ENCODE results near the gene TGFBI.

TGFBI gene

DNA sequence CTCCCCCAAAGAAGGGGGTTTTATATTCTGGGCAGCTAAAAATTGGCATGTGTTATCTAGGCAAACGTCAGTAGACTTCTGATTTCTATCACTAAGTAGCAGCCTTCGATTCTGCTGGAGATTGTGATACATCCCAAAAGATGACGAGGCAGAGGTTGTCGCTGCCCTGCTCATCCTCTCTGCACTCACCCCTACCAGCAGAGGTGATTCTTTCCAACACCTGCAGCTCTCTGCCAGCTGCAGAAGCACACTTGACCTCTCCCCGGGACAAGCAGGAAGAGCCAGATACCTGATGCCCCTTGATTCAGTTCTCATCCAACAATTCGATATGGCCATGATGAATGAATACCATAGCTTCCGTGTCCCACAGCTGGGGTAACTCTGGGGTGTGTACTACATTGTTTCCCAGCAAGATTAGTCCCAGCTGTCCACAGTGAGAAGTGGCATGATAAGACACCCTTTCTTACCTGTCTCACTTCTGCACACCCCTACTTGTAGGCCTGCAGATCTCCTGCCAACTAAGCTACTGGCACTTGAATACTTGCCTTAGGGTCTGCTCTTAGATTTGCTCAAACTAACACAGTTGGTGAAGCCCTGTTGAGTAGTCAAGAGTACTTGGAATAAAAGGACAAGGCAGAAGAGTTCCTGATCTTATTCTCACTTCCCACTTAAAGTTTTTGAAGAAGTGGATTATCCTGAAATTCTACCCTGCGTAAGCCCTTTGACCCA lies 66.3 kb downstream of the TGFBI start:
- DNase-seq: no peak

DNA sequence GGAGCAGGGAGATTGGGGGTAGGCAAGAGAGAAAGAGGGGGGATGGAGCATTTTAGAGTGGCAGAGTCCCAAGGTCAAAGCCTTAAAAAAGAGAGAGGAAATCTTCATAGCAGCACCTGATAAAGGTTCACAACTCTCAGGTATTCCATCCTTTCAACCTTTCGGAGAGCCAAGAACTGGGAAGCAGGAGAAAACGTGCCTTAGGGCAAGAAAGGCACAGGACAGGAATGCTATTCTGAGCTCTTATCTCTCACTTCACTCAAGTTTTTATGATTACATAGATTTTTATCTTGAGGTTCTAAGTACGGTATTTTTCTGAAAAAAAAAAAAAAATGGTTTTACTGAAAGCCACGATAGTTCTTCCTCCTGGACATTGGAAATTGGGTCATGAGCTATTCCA lies 69.4 kb downstream of the TGFBI start:
- no peak for DNase-seq

DNA sequence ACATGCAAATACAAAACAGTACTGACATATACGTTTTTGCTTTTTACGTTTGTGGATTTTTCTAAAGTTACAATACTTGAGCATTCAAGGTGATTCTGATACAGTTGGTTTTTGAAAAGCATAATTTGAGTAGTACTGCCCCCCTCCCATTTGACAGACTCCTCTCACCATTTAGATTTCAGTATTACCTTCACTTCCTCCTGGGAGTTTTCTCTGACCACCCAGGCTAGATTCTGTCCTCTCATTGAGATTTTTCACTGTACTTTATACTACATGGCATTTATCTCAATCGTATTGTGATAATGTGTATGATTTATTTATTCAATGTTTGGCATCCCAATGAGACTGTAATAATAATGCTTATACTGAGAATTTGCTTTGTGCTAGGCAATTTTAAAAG lies 71.1 kb downstream of the TGFBI start:
- no peak for DNase-seq

DNA sequence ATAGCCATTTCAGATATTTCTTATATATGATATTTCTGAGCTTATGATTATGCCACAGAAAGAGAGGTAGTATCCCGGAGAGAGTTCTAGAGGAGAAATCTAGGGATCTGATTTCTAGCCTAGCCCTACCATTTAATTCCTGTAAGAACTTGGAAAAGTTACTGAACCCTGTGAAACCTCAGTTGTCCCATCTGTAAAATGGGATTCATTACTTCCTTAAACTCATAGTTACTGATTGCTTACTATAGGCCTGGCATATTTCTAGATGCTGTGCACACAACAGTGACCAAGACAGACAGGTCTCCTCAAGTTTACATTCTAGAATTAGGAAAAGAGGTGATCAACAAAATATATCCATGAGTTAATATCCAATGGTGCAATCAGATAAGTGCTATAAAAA lies 73.1 kb downstream of the TGFBI start:
- no peak for DNase-seq

DNA sequence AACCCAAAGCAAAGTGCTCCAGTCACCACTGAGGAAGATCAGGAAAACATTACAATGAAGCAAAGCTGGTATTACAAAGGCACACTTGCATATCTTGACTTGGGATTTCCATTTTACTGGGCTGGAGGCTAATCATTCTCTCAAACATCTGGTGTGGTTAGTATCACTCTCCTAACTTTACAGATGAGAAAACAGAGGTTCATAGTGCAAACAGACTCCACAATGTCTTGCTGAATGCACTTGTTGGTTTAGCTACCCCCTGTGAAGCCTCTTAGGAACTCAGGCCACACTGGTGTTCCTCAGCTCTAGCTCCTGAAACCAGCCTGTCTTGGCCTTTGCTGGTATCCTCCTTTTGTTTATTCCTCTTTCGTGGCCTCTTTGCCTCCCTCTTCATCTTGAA lies 74.3 kb downstream of the TGFBI start:
- no peak for DNase-seq

DNA sequence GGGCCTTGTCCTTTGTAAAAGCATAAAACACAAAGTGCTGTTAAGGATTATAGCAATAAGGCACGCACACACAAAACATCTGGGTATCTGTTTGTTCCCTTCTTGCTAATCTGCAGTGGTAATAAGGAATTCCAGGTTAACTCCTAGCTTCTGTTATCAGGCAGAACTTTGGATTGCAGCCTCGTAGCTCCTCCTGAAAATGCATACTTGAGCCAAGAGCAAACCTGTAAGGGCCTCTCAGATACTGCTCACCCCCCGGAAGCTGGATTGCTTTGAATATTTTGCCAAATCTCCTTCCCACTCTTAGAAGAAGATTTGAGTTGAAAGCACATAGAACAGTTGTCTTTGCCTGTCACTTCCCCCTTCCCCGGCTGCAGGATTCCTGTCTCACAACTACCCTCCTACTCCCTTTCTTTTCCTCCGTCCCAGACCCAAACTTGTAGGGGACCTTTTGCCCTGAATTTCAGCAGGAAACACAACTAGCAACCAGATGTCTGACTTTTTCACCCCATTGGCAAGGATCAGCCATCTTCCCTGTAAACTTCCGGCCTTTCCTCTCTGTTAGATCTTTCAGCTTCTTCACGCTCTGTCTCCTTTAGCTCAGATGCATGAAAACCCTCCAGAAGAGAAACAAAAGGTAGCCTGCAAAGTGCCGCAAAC lies 75.6 kb downstream of the TGFBI start:
- no peak for DNase-seq

DNA sequence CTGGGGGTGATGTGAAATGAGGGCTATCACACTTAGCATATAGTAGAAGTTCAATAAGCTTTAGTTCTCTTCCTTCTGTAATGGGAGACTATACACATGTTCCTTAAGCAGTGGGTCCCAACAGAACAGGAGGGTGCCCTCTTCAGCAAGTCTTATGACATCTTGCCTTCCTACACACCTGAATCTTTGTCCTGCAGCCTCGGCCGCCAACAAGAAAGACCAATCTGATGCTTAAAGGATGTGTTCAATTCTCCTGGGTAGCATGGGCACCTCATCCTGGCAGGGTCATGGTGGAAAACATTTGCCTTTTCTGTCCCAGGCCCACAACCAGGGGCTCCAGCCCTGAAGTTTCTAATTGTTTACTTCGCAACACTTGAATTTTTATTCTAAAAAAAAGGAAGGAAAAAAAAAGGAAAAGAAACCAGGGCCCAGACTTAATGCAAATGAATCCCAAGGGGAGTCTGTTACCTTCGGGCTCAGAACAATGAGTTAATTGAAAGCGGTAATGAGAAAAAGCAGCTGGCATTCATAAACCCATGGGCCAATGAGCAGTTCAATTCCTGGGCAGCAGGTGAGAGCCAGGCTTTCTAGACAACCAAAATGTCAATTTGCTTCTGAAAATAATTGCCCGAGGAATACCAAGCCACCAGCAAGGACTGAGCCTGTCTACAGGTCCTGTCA lies 77.7 kb downstream of the TGFBI start:
- no peak for DNase-seq

DNA sequence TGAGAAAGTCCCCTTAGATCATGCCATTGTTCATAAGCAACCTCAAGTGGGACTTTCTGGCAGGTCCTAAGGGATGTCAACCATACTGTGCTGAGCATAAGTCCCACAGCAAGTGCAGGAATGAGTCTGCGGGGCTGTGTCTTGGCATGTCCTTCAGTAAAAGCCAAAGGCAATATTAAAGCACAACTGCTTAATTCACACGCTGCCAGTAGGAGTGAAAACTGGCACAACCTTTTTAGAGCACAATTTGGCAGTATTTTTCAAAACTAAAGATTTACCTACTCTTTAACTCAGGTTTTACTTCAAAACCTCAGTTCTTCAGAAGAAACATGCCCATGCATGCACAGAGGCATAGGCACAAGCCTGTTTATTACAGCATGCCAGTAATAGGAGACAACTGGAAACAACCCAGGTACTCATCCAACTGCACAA lies 79.4 kb downstream of the TGFBI start:
- DNase-seq: no peak

DNA sequence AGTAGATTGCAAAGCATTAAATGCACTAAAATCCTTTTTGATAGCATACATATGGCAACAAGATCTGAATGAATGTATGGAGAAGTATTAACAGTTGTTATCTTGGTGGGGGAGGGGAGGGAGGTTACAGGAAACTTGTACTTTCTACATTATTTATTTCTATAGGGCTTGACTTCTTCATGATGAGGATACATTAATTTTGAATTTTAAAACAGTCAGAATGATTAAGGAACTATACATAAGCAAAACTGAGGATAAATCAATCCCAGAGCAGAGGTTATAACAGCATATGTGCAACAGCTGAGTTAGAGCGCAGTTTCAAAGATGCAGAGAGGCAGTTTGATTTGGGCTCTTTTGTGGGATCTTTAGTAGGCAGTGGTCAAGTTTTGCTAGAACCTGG lies 80.0 kb downstream of the TGFBI start:
- no peak for DNase-seq

DNA sequence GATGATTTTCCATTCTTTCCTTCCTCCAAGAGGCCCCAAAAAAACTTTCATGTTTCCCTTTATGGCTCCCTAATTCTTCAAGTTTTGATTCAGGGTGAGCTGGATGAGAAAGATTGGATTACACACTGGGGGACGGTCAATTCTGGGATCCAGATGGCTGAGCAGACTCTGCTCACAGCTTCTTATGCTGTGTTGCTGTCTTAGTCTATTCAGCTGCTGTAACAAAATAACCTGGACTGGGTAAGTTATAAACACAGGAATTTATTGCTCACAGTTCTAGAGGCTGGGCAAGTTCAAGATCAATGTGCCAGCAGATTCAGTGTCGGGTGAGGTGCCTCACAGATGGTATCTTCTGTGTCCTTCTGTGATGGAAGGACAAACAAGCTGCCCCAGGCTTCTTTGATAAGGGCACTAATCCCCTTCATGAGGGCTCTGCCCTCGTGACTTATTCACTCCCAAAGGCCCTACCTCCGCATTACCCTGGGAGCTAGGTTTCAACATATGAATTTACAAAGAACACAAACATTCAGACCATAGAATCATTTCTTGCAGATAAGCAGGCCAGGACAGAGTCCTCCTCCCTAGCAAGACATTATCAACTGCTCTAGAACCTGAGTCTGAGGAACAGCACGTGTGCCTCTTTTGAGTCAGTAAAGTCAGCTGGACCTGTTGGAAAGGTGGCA lies 80.8 kb downstream of the TGFBI start:
- no peak for DNase-seq

Measured in fibroblast of skin of scalp (primary cell).